HepG2 (cell line): ENCODE results near the gene RNF5. TPM values are rescaled to one million over a fixed set of nuclear protein-coding genes. Genes with fewer than 3 reads are reported as not detected.

ENCODE experiments used
- ATAC-seq: fragments of 200-7000 bp; cut with Tn5 transposase; 3 replicates; pipeline ENCODE4 v1.9.1; 2020; ENCODE audit warnings: mild to moderate bottlenecking, moderate library complexity
- BruUV-seq: library from RNA; stranded (reverse); fragments of 400-500 nt; replicated peaks from 2 replicates; lab custom pipeline; 2021; lab: Mats Ljungman, UMichigan
- CTCF ChIA-PET: fragments of 300-600 bp; formaldehyde crosslinking; extraction: SDS; loops from one replicate; lab custom pipeline; 2021; ENCODE audit warnings: low total read pairs, inconsistent platforms, low intra/inter-chr PET ratio; lab: Yijun Ruan, JAX
- POLR2A ChIA-PET: fragments of 350-600 bp; sonication (Branson Sonifier 250); formaldehyde crosslinking; loops from one replicate; lab custom pipeline; 2020; ENCODE audit warnings: antibody characterized with exemption, inconsistent platforms; lab: Yijun Ruan, JAX
- DNase-seq: peaks from one replicate; pipeline ENCODE4 v3.0.0-alpha.2; 2015; ENCODE audit warnings: low spot score
- FAIRE-seq: peaks from 3 replicates; lab custom pipeline; 2011; peaks lifted over from hg19 to GRCh38; lab: Jason Lieb, UNC
- H2AFZ ChIP-seq: one replicate; pipeline ENCODE4 v1.6.1; 2011; ENCODE audit warnings: low read length, inconsistent platforms
- H3K27ac ChIP-seq: fragments of 300-600 bp; 3 replicates; pipeline ENCODE4 v1.8.0; 2011; ENCODE audit warnings: mixed run types, mild to moderate bottlenecking, mixed read lengths, low read length, inconsistent platforms; ENCODE audit not compliant: insufficient read depth; ENCODE audit errors: extremely low read length
- H3K27me3 ChIP-seq, 2 experiments: fragments of 200-600 bp in 1 of 2; 2 replicates in 1 of 2; 3 replicates in 1 of 2; pipeline versions ENCODE4 v1.6.0 to v1.8.0; 2011; ENCODE audit warnings: low read length in 2 of 2, mild to moderate bottlenecking in 2 of 2, moderate library complexity in 2 of 2, inconsistent platforms in 1 of 2; ENCODE audit not compliant: insufficient read depth in 2 of 2, control insufficient read depth in 1 of 2
- H3K36me3 ChIP-seq, 2 experiments: fragments of 200-600 bp in 1 of 2; replicated peaks in 1 of 2; 2 replicates in 1 of 2; 3 replicates in 1 of 2; pipeline versions ENCODE4 v1.5.1 to v1.8.0; 2011; ENCODE audit warnings: low read length in 2 of 2, inconsistent platforms in 1 of 2; ENCODE audit not compliant: insufficient read depth in 2 of 2, control insufficient read depth in 1 of 2
- H3K4me1 ChIP-seq: 2 replicates; pipeline ENCODE4 v1.5.1; 2012; ENCODE audit warnings: low read length, inconsistent platforms; ENCODE audit not compliant: insufficient read depth
- H3K4me2 ChIP-seq: 2 replicates; pipeline ENCODE4 v1.6.0; 2011; ENCODE audit warnings: low read depth, low read length, inconsistent platforms
- H3K4me3 ChIP-seq, 3 experiments: fragments of 200-600 bp in 1 of 3; sonication (generic), shearing (Covaris generic) in 1 of 3; replicated peaks in 1 of 3; 2 replicates each; pipeline ENCODE4 v1.5.1; 2011 to 2016; ENCODE audit warnings: low read length in 3 of 3, inconsistent platforms in 2 of 3, low read depth in 2 of 3, mild to moderate bottlenecking in 2 of 3, control low read depth in 1 of 3, mixed read lengths in 1 of 3; ENCODE audit not compliant: insufficient read depth in 1 of 3
- H3K79me2 ChIP-seq: one replicate; pipeline ENCODE4 v1.6.1; 2011; ENCODE audit warnings: low read length, inconsistent platforms; ENCODE audit not compliant: insufficient read depth
- H3K9ac ChIP-seq: 2 replicates; pipeline ENCODE4 v1.6.0; 2011; ENCODE audit warnings: mild to moderate bottlenecking, low read depth, low read length, inconsistent platforms; ENCODE audit not compliant: insufficient read depth
- H3K9me3 ChIP-seq: 2 replicates; pipeline ENCODE4 v1.5.1; 2012; ENCODE audit warnings: mild to moderate bottlenecking, low read length
- H4K20me1 ChIP-seq: 2 replicates; pipeline ENCODE4 v1.6.0; 2011; ENCODE audit warnings: inconsistent platforms, mild to moderate bottlenecking, low read length, moderate library complexity; ENCODE audit not compliant: insufficient read depth
- CC2D1A ChIP-seq: sonication (generic); formaldehyde crosslinking; IDR thresholded peaks from 2 replicates; pipeline ENCODE4 v1.8.1; 2023; ENCODE audit warnings: mild to moderate bottlenecking, missing genetic modification reagents
- E2F2 ChIP-seq: sonication (generic); formaldehyde crosslinking; IDR thresholded peaks from 2 replicates; pipeline ENCODE4 v1.4.0; 2020; ENCODE audit warnings: missing genetic modification reagents, borderline replicate concordance
- KLF11 ChIP-seq: IDR thresholded peaks from 2 replicates; pipeline ENCODE4 v1.6.1; 2016; ENCODE audit warnings: missing compliant biosample characterization
- MAFF ChIP-seq: IDR thresholded peaks from 2 replicates; pipeline ENCODE4 v1.6.1; 2011; ENCODE audit warnings: low read depth, low read length, improper control_type of control experiment
- MAFK ChIP-seq, 2 experiments: IDR thresholded peaks in 1 of 2; conservative IDR thresholded peaks in 1 of 2; 2 replicates each; pipeline ENCODE4 v1.6.1; 2011; ENCODE audit warnings: improper control_type of control experiment in 2 of 2, low read length in 2 of 2
- PAX8 ChIP-seq: sonication (generic); formaldehyde crosslinking; IDR thresholded peaks from 2 replicates; pipeline ENCODE4 v1.8.0; 2022; ENCODE audit warnings: mild to moderate bottlenecking, missing genetic modification reagents, borderline replicate concordance
- SP1 ChIP-seq, 2 experiments: fragments of 450-650 bp in 1 of 2; sonication (generic) in 1 of 2; formaldehyde crosslinking in 1 of 2; IDR thresholded peaks; 2 replicates each; pipeline versions ENCODE4 v1.4.0 to v1.6.1; 2016 to 2020; ENCODE audit warnings: missing genetic modification reagents in 1 of 2
- ZFY ChIP-seq: sonication (generic); formaldehyde crosslinking; IDR thresholded peaks from 2 replicates; pipeline ENCODE4 v1.4.0; 2020; ENCODE audit warnings: missing genetic modification reagents
- ZNF660 ChIP-seq: sonication (generic); formaldehyde crosslinking; IDR thresholded peaks from 2 replicates; pipeline ENCODE4 v1.5.1; 2020; ENCODE audit warnings: mild to moderate bottlenecking, low read depth, missing genetic modification reagents, borderline replicate concordance
- ZNF772 ChIP-seq: sonication (generic); formaldehyde crosslinking; IDR thresholded peaks from 2 replicates; pipeline ENCODE4 v1.5.0; 2020; ENCODE audit warnings: mild to moderate bottlenecking, missing genetic modification reagents
- WGBS: methylation state at CpG from one replicate; pipeline ENCODE4 v1.1.6; 2017; ENCODE audit warnings: low lambda C conversion rate; 5-methylcytosine and 5-hydroxymethylcytosine counted together
- in situ Hi-C: cut with HindIII; loops from 2 replicates; pipeline ENCODE4 v1.10.0; 2017; ENCODE audit warnings: low pct_unique_long_range_greater_than_20kb; ENCODE audit not compliant: extremely low pct_ligation_motif_present
- intact Hi-C: fragments of 100-400 bp; cut with micrococcal nuclease; formaldehyde crosslinking; loops from one replicate; pipeline ENCODE4 v1.10.0; 2022; ENCODE audit not compliant: unreplicated experiment
- polyA plus RNA-seq, 8 experiments: library from polyadenylated mRNA; depleted of rRNA in 3 of 8; stranded (reverse) in 7 of 8; unstranded in 1 of 8; fragments of >200 nt; fragmentation: Illumina TruSeq in 4 of 8; extraction: Trizol in 4 of 8; gene quantifications; 2 replicates each; pipeline versions ENCODE4 v1.2.1 to v1.2.3, GENCODE V29; 2011 to 2016; ENCODE audit warnings: low read depth in 4 of 8, missing spikeins in 1 of 8, mixed read lengths in 1 of 8; ENCODE audit not compliant: insufficient read depth in 1 of 8
- total RNA-seq, 5 experiments: library from RNA; depleted of rRNA; stranded (reverse); fragments of >200 nt; fragmentation: Illumina TruSeq; extraction: Trizol; gene quantifications; 2 replicates each; pipeline ENCODE4 v1.2.3, GENCODE V29; 2016; ENCODE audit warnings: low read depth in 1 of 5

Gene RNF5
- total and polyA plus RNA-seq, 2 of the 13 experiments (the other 11 are each of a cell fraction or from before 2014, with no cell fraction given), result 98.0 to 131 TPM

- no peak for TF ChIP-seq E2F2 (CRISPR knock-in tag)
- no peak for TF ChIP-seq ZFY (CRISPR knock-in tag)
- no peak for TF ChIP-seq KLF11 (CRISPR knock-in tag)
- 0 out of 2 replicates have a peak, but pooled peaks have one; percentile 15 for TF ChIP-seq ZNF772 (CRISPR knock-in tag)
- 0 out of 2 replicates have a peak, but pooled peaks have one; percentile 52 for TF ChIP-seq PAX8 (CRISPR knock-in tag)
- TF ChIP-seq, all 625 proteins: peak for 171
Measured at GRCh38 chr6:32154514-32155161, 23.6 kb upstream of the RNF5 start (continued).

GRCh38 chr6:32156891-32157290, 21.3 kb upstream of the RNF5 start:
- ChIA-PET POLR2A (no interaction called here), CTCF (no interaction called here)
- FAIRE-seq, result no peak
- Histone ChIP-seq H3K36me3 (peaks cover 18 to 32% of the 10 kb centered on the region in 2 experiments), H3K79me2 (peaks cover 17% of the 10 kb centered on the region), H3K27ac (no peak overlapping the region), H3K4me1 (peaks cover 28% of the 10 kb centered on the region), H3K9me3 (no peaks in the 10 kb centered on the region), H2AFZ (no peak overlapping the region), H3K9ac (no peak overlapping the region), H4K20me1 (no peaks in the 10 kb centered on the region), H3K4me2 (no peak overlapping the region), H3K27me3 (no peaks in the 10 kb centered on the region; a peak in 1 of 5 replicates), H3K4me3 (no peak overlapping the region)
- no peak for DNase-seq
- in situ Hi-C loops, result no loop called here
- WGBS, result 94% methylated on average over 9 of the region's 9 CpGs
- TF ChIP-seq SP1 (IDR thresholded peaks at IDR 0.05) (no peak), SP1 (CRISPR knock-in tag; IDR thresholded peaks at IDR 0.05) (no peak), CC2D1A (CRISPR knock-in tag) (no peak), MAFF (peak; percentile 79), MAFK (conservative IDR thresholded peaks at IDR 0.05 in 1 of 2, IDR thresholded peaks at IDR 0.05 in 1 of 2; ENCODE audit: low read length in 2 of 2) (peak; percentile 75 to 86), ZNF660 (CRISPR knock-in tag) (no peak)
- no peak for ATAC-seq
- intact Hi-C loops, result no loop called here
- BruUV-seq, result no TSS peak
